AG10803 (cell line): Measurements from ENCODE around the gene EFS.

Experiments used
- DNase-seq: peaks from one replicate; pipeline ENCODE4 v3.0.0; 2010; ENCODE audit warnings: low read depth
- H3K4me3 ChIP-seq: 2 replicates; pipeline ENCODE4 v1.5.1; 2011; ENCODE audit warnings: mild to moderate bottlenecking, low read length, control low read depth
- CTCF ChIP-seq: conservative IDR thresholded peaks from 2 replicates; pipeline ENCODE4 v1.5.1; 2011; ENCODE audit warnings: mild to moderate bottlenecking, low read length, control low read depth, inconsistent platforms

EFS gene

GRCh38 chr14:23357261-23357660 lies 7.7 kb downstream of the EFS start:
- no peak for DNase-seq
- TF ChIP-seq CTCF, result no peak
- H3K4me3 ChIP-seq, result no peak overlapping the region

- no peak for DNase-seq
- TF ChIP-seq CTCF, result no peak
- H3K4me3 ChIP-seq, result no peak overlapping the region
Observed at GRCh38 chr14:23356662-23357061, 8.3 kb downstream of the EFS start.

GRCh38 chr14:23355871-23356435 lies 9.0 kb downstream of the EFS start:
- no peak overlapping the region for H3K4me3 ChIP-seq
- DNase-seq, result no peak
- no peak for TF ChIP-seq CTCF

- no peak overlapping the region for H3K4me3 ChIP-seq
- TF ChIP-seq CTCF, result no peak
- no peak for DNase-seq
Observed at GRCh38 chr14:23354990-23355389, 10.0 kb downstream of the EFS start.

- no peak for TF ChIP-seq CTCF
- no peak overlapping the region for H3K4me3 ChIP-seq
- no peak for DNase-seq
Observed at GRCh38 chr14:23353433-23353780, 11.6 kb downstream of the EFS start.

GRCh38 chr14:23352506-23353432 lies 12.2 kb downstream of the EFS start, which contains the start of gene SLC22A17:
Gene SLC22A17, minus strand, starts transcription at chr14:23352887.
- H3K4me3 ChIP-seq, result peak within 1 kb of the TSS; percentile 75

More at GRCh38 chr14:23352506-23353432, 12.2 kb downstream of the EFS start, which contains the start of gene SLC22A17:
- peak; percentile 82 for DNase-seq
- peak; percentile 18; the same call in 1 of the 2 replicates for TF ChIP-seq CTCF
